ENCODE measurements around the gene PTPRD.

GRCh38 chr9:8549214-8549613 lies 2063.6 kb downstream of the PTPRD start:
- TF ChIP-seq CTCF (IDR thresholded peaks at IDR 0.05) (no peak), EZH2phosphoT487 (IDR thresholded peaks at IDR 0.05) (no peak), EZH2 (IDR thresholded peaks at IDR 0.05) (no peak)

All from neural progenitor cell (in vitro differentiated cells).